ENCODE data around the gene LAGE3.

Gene LAGE3

DNA sequence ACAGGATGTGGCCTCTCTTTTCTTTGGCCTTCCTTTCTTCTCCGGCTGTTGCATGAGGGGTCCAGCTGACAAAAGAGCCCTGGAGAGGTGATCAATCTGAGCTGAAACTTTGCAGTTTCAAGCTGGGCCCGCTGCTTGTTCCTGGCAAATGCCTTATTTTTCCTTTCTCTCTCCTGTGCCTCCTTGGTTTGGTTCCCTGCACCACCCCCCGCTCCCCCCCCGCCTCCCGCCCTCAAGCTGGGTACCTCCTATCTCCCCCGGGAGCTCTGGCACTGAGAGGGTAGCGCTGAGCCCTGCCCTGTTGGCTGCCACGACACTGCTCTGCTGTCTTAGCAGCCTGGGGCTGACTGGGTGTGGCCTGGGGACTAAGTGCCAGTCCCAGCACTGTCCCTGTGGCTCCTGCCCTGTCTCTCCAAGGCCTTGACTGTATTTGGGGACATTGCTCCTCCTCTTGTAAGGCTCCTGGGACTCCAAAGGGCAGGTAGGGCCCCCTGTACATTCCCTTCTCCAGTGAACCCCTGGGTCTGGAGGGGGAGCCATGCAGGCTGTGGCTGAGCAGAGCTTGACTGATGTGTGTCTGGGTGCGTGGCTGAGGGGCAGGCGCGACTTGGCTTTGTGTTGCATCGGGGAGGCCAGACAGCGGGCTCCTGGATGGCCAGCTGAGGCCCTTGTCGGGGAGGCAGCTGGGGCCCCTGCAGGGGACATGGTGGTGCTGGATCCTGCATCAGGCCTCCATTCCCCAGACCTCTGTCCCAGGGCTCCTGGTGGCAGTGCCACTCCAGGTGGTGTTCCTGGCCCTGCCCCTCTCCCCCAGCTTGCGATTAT, 19.9 kb downstream of the LAGE3 start:
- DNase-seq (ENCODE audit: low read depth in 2 of 3, low spot score in 1 of 3), result no peak

DNA sequence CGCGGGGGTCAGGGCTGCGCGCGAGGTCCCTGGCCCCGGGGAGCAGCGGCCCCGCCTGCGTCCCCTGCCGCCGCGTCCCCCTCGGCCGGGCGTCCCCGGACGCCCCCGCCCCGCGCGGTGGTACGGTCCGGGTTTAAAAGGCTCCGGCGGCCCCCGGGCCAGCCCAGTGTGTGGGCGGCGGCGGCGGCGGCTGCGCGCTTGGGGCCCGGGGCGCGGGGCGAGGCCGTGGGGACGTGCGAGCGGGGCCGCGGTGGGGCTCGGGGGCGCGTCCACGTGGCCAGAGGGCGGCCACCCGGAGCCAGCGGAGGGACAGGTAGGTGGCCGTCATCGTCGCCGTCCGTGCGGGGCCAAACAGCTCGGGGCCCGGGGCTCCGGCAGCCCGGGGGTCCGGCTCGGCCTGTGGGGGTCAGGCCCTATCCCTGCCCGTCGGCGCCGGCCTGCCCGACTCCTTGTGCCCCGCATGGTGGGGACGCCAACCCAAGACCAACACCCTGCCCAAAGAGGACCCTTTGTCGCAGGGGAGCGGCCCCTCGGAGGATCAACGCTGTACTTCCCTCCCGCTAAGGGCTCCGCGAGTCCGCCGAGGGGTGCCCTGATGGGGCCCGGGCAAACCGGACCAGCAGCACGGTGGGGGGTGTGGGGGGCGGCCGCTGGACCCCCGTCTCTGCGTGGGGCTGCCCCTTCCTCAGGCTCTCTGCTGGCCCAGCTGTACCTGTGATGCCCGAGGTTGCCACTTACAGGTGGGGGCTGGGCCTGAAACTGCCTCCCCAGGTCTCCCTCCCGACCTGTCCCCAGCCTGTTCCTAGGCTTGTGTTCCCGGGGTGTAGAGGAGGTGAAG, 20.7 kb downstream of the LAGE3 start, which contains the start of gene PLXNA3:
PLXNA3 (plus strand) TSS at position 166 of the 838 bp plus-strand sequence. CDS start 1,903 bp downstream, outside the sequence.
- DNase-seq (ENCODE audit: low read depth in 2 of 3, low spot score in 1 of 3), result no peak

DNA sequence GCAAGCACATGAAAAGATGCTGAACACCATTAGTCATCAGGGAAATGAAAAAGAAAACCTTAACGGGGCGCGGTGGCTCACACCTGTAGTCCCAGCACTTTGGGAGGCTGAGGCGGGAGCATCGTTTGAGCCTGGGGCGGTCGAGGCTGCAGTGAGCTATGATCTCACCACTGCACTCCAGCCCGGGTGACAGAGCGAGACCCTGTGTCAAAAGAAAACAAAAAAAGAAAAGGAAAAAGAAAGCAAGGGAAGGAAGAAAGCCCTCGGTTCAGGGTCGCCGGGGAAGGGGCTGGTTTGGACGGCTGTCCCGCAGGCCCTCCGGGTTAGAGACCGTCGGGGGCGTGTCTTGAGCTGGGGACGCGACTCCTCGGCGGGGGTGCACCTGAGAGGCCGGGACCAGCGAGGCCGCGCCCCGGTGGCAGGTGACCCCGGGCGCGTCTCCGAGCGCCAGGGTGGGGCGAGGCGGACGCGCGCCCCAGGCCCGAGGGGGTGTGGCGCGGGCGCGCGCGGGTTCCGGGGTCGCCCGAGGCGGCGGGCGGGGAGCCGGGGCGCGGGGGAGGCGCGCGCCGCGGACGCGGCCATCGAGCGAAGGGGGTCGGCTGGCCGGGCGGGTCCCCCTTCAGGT, 21.5 kb downstream of the LAGE3 start:
- no peak for DNase-seq (ENCODE audit: low read depth in 2 of 3, low spot score in 1 of 3)

DNA sequence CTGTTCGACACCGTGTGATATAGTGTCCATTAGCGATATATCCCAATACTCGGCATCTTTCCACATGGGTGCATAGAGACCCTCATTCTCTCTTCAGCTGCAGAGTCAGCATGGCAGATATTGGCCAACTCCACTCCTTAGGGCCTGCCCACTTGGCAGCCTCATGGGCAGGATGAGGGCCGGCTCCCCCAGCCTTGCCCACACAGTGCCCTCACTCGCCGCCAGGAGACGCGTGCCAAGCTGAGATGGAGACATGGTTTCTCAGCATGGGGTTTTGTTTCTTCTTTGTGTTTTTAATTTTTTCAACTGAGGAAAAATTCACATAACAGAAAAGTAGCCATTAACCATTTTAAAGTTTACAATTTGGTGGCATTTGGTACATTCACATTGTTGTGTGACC, 26.3 kb downstream of the LAGE3 start:
- DNase-seq (ENCODE audit: low read depth in 2 of 3, low spot score in 1 of 3), result no peak

DNA sequence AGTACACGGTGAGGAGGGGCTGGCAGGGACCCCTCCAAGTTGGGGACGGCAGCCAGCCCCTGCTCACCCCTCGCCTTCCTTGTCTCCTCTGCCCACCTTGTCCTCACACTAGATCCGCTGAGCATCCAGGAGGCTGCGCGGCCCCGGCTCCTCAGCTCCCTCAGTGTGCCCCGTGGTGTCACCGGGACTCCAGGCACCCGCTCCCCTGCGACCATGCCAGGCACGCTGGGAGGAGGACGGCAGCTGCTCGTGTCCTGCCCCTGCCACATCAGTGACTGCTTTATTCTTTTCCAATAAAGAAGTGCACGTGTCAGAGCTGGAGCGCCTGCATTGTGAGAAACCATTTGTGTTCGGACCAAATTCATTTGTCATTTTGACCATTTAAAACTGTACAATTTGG, 28.8 kb downstream of the LAGE3 start:
- no peak for DNase-seq (ENCODE audit: low read depth in 2 of 3, low spot score in 1 of 3)

GRCh38 chrX:154449618-154450017, 29.5 kb downstream of the LAGE3 start:
- DNase-seq (ENCODE audit: low read depth in 2 of 3, low spot score in 1 of 3), result no peak

DNA sequence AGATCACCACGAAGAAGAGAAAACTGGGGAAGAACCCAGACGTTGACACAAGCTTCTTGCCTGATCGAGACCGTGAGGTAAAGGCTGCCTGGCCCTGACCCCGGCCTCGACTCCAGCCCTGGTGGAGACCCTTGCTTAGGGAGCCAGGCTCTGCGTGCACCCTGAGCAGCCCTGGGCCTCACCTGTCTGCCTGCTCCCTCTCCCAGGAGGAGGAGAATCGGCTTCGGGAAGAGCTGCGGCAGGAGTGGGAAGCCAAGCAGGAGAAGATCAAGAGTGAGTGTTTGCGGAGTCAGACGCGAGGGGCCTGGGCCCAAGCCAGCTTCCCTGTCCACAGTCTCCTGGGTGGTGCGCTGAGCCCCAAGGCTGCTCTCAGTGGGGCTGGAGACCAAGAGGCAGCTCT, 30.6 kb downstream of the LAGE3 start:
- no peak for DNase-seq (ENCODE audit: low read depth in 2 of 3, low spot score in 1 of 3)

GRCh38 chrX:154446430-154446829, 32.7 kb downstream of the LAGE3 start:
- DNase-seq (ENCODE audit: low read depth in 2 of 3, low spot score in 1 of 3), result no peak

DNA sequence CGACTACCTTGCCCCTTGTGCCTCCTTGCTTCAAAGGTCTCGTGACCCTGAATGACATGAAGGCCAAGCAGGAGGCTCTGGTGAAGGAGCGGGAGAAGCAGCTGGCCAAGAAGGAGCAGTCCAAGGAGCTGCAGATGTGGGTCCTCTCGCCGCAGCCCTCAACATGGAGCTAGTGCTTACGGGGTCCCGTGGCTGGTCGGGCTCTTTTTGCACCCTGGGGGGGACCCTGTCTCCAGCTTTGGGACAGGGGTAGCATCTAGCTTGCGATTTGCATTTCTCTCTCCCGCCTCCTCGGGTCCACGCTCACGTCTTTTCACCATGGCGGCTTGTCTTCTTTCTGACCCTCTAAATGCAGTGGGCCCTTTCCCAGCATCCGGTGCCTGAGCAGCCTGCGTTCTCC, 33.3 kb downstream of the LAGE3 start:
- no peak for DNase-seq (ENCODE audit: low read depth in 2 of 3, low spot score in 1 of 3)

- no peak for DNase-seq (ENCODE audit: low read depth in 2 of 3, low spot score in 1 of 3)
These were observed 34.3 kb downstream of the LAGE3 start for GRCh38 chrX:154444755-154445246.

DNA sequence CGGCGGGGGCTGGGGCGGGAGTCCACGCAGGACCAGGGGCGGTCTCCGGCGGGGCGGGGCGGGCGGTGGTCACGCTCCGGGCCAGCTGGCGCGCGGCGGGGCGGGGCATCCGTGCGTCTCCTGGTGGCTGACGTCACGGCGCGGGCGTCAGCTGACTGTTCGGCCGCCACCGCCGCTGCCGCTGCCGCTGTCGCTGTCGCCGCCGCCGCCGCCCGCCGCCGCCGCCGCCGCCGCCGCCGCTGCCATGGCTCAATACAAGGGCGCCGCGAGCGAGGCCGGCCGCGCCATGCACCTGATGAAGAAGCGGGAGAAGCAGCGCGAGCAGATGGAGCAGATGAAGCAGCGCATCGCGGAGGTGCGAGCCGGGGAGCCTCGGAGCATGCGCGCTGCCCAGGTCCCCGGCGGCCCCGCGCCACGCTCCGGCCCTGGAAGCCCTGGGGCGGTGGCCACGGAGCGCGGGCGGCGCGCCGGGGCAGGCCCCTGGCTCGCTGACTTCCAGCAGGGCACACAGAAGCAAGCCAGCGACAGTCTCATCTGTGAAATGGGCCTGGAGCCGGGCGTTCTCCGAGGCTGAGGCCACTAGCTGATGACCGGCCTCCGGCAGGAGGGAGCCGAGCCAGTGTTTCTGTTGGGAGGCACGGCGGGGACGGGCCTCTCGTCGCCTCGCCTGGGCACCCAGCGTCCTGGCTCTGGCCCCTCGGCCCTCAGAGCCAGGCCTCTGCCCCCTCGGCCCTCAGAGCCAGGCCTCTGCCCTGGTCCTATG, 34.9 kb downstream of the LAGE3 start, which contains the start of gene FAM50A:
FAM50A (plus strand) TSS at position 150 of the 763 bp plus-strand sequence; CDS start at position 245, 95 bp downstream.
- DNase-seq (ENCODE audit: low read depth in 2 of 3, low spot score in 1 of 3), result peak in 2 of 3 donors; percentile 52 to 73

GRCh38 chrX:154443479-154443910, 35.6 kb downstream of the LAGE3 start:
- no peak for DNase-seq (ENCODE audit: low read depth in 2 of 3, low spot score in 1 of 3)

GRCh38 chrX:154441984-154442707, 36.9 kb downstream of the LAGE3 start:
- DNase-seq (ENCODE audit: low read depth in 2 of 3, low spot score in 1 of 3), result no peak

DNA sequence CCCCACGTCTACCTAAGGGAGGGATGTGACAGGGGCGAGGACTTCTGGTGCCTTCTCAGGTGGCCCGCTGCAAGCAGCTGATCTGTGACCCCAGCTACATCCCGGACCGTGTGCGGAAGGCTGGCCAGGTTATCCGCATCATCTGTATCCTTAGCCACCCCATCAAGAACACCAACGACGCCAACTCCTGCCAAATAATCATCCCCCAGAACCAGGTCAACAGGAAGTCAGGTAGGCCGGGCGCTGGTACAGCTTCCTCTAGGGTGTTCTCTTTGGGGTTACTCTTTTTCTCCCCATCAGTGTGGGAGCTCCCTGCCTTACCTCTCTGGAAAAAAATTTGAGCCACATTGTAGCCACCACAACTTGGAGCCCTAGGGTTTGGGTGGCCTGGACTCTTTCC, 37.5 kb downstream of the LAGE3 start:
- DNase-seq (ENCODE audit: low read depth in 2 of 3, low spot score in 1 of 3), result no peak

DNA sequence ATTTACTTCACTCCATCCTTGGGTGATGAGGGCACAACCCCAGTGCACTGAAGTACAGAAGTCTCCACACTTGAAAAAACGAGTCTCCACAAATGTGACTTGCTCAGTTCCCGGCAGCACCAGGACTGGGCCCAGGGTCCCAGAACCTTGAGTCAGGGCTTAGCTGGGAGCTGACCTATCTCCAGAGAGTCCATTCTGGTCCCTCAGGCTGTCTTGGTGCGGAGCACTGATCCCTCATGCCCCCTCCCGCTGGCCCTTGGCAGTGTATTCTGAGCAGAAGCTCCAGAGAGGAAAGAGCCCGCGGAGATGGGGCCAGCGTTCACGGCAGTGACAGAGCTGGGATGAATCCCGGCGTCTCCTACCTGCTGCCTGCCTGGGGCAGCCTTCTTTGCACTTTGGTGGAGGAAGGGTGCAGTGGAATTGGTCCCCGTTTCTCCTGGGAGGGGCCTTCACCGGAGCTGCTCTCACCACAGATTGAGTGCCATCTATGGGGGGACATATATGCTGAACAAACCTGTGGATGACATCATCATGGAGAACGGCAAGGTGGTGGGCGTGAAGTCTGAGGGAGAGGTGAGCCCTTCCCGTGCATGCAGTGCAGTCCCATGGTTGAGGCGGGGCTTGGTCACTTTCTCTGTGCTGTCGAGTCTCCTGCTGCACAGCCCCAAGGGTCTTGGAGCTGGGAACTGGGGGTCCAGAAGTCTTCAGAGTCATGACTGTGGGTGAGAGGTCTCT, 38.3 kb downstream of the LAGE3 start:
- DNase-seq (ENCODE audit: low read depth in 2 of 3, low spot score in 1 of 3), result no peak

DNA sequence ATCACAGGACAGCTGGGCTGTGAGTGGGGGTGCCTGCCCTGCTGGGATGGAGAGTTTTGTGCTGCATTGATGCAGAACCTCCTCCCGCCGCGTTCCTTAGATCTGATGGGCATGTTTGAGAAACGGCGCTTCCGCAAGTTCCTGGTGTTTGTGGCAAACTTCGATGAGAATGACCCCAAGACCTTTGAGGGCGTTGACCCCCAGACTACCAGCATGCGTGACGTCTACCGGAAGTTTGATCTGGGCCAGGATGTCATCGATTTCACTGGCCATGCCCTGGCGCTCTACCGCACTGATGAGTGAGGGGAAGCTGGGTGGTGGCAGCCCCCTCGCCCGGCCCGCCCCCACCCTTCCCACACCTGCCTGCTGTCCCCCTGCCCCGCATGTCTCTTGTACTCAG, 39.2 kb downstream of the LAGE3 start:
- DNase-seq (ENCODE audit: low read depth in 2 of 3, low spot score in 1 of 3), result no peak

GRCh38 chrX:154437971-154438893, 40.8 kb downstream of the LAGE3 start:
- DNase-seq (ENCODE audit: low read depth in 2 of 3, low spot score in 1 of 3), result no peak

Data from stimulated activated CD4-positive, alpha-beta T cell treated with anti-CD3 and anti-CD28 coated beads, Interleukin-12 subunit alpha, Interleukin-12 subunit beta, amount 100 ng/mL, for 48 hours (primary cell).